PC-3 (cell line): ENCODE data around the gene ARHGAP15. TPM values are rescaled to one million over a fixed set of nuclear protein-coding genes. Genes with fewer than 3 reads are reported as not detected.

ENCODE experiments used
- ATAC-seq: fragments of 200-7000 bp; cut with Tn5 transposase; 2 replicates; pipeline ENCODE4 v1.9.1; 2020; ENCODE audit warnings: mild to moderate bottlenecking, moderate library complexity
- BruUV-seq: library from RNA; stranded (reverse); fragments of 400-500 nt; replicated peaks from 2 replicates; lab custom pipeline; 2021; lab: Mats Ljungman, UMichigan
- CTCF ChIA-PET: fragments of 300-600 bp; sonication (Branson Sonifier 250); formaldehyde crosslinking; loops from one replicate; lab custom pipeline; 2022; ENCODE audit warnings: antibody characterized with exemption; lab: Charles Lee
- POLR2A ChIA-PET: fragments of 300-600 bp; sonication (Branson Sonifier 250); formaldehyde crosslinking; loops from one replicate; lab custom pipeline; 2022; ENCODE audit warnings: antibody characterized with exemption; ENCODE audit not compliant: unreplicated experiment; lab: Charles Lee
- DNase-seq: peaks from one replicate; pipeline ENCODE4 v3.0.0-alpha.2; 2015
- H2AFZ ChIP-seq: fragments of 300-600 bp; sonication (generic); 2 replicates; pipeline ENCODE4 v1.6.0; 2016; ENCODE audit warnings: antibody characterized with exemption, low read length
- H3F3A ChIP-seq: fragments of 300-600 bp; sonication (generic); one replicate; pipeline ENCODE4 v1.6.0; 2017; ENCODE audit warnings: antibody characterized with exemption, low read length, control low read depth, mild to moderate bottlenecking; ENCODE audit not compliant: unreplicated experiment
- H3K27ac ChIP-seq: fragments of 300-600 bp; sonication (generic); 2 replicates; pipeline ENCODE4 v1.5.1; 2016; ENCODE audit warnings: mild to moderate bottlenecking, low read length
- H3K27me3 ChIP-seq: fragments of 300-600 bp; sonication (generic); 2 replicates; pipeline ENCODE4 v1.6.1; 2016; ENCODE audit warnings: low read length, mixed read lengths
- H3K36me3 ChIP-seq: fragments of 300-600 bp; sonication (generic); 2 replicates; pipeline ENCODE4 v1.6.1; 2016; ENCODE audit warnings: low read depth, mixed run types, low read length, mixed read lengths
- H3K4me1 ChIP-seq: fragments of 300-600 bp; sonication (generic); 2 replicates; pipeline ENCODE4 v1.5.1; 2016; ENCODE audit warnings: low read length; ENCODE audit not compliant: insufficient read depth
- H3K4me2 ChIP-seq: fragments of 300-600 bp; sonication (generic); 2 replicates; pipeline ENCODE4 v1.6.0; 2016; ENCODE audit warnings: low read length
- H3K4me3 ChIP-seq: fragments of 300-600 bp; sonication (generic); 2 replicates; pipeline ENCODE4 v1.5.1; 2016; ENCODE audit warnings: mild to moderate bottlenecking, low read length, mixed read lengths
- H3K79me2 ChIP-seq: fragments of 300-600 bp; sonication (generic); 2 replicates; pipeline ENCODE4 v1.6.1; 2017; ENCODE audit warnings: low read length, mixed read lengths
- H3K9ac ChIP-seq: fragments of 300-600 bp; sonication (generic); 2 replicates; pipeline ENCODE4 v1.6.0; 2016; ENCODE audit warnings: mild to moderate bottlenecking, low read length
- H3K9me2 ChIP-seq: fragments of 300-600 bp; sonication (generic); replicated peaks from 2 replicates; pipeline ENCODE4 v1.6.1; 2016; ENCODE audit warnings: mixed run types, low read length, mixed read lengths
- H3K9me3 ChIP-seq: fragments of 300-600 bp; sonication (generic); 2 replicates; pipeline ENCODE4 v1.6.1; 2016; ENCODE audit warnings: low read length, mixed read lengths
- H4K20me1 ChIP-seq: fragments of 300-600 bp; sonication (generic); 2 replicates; pipeline ENCODE4 v1.6.1; 2016; ENCODE audit warnings: low read length, mixed read lengths
- CTCF ChIP-seq: fragments of 300-600 bp; sonication (generic); conservative IDR thresholded peaks from 2 replicates; pipeline ENCODE4 v1.5.1; 2017; ENCODE audit warnings: antibody characterized with exemption, low read depth, mild to moderate bottlenecking, low read length
- EZH2 ChIP-seq: fragments of 300-600 bp; sonication (generic); IDR thresholded peaks from one replicate; pipeline ENCODE4 v1.6.1; 2017; ENCODE audit warnings: antibody characterized with exemption, mild to moderate bottlenecking, low read length; ENCODE audit not compliant: unreplicated experiment
- EZH2phosphoT487 ChIP-seq: fragments of 300-600 bp; sonication (generic); IDR thresholded peaks from 2 replicates; pipeline ENCODE4 v1.6.1; 2018; ENCODE audit warnings: mild to moderate bottlenecking, antibody characterized with exemption, low read length, borderline replicate concordance
- intact Hi-C: fragments of 100-400 bp; cut with micrococcal nuclease; formaldehyde crosslinking; loops from 2 replicates; pipeline ENCODE4 v1.9.0; 2023
- total RNA-seq: library from RNA; depleted of rRNA; stranded (reverse); fragments of >200 nt; gene quantifications from 2 replicates; pipeline ENCODE4 v1.2.3, GENCODE V29; 2014

The ARHGAP15 gene
- total RNA-seq, 1 experiment from 2014 or later, result not detected

- no peak overlapping the region for H3K4me2 ChIP-seq
- no peaks in the 10 kb centered on the region for H3K79me2 ChIP-seq
- no peaks in the 10 kb centered on the region for H3F3A ChIP-seq
- no peak overlapping the region for H3K4me3 ChIP-seq
- no peaks in the 10 kb centered on the region for H4K20me1 ChIP-seq
- H3K4me1 ChIP-seq, result no peaks in the 10 kb centered on the region
- no peaks in the 10 kb centered on the region for H3K36me3 ChIP-seq
- intact Hi-C loops, result no loop called here
- H3K27ac ChIP-seq, result no peak overlapping the region
- ATAC-seq, result no peak
- TF ChIP-seq CTCF (no peak), EZH2 (no peak), EZH2phosphoT487 (no peak)
- H3K9me3 ChIP-seq, result no peaks in the 10 kb centered on the region
- POLR2A ChIA-PET, result no interaction called here
- CTCF ChIA-PET, result no interaction called here
- H3K27me3 ChIP-seq, result no peaks in the 10 kb centered on the region
- H3K9ac ChIP-seq, result no peak overlapping the region
- no peak for DNase-seq
- no TSS peak for BruUV-seq
- no peak overlapping the region for H2AFZ ChIP-seq
- H3K9me2 ChIP-seq, result no peaks in the 10 kb centered on the region
Observed at GRCh38 chr2:143594161-143594560, 464.9 kb downstream of the ARHGAP15 start.

DNA sequence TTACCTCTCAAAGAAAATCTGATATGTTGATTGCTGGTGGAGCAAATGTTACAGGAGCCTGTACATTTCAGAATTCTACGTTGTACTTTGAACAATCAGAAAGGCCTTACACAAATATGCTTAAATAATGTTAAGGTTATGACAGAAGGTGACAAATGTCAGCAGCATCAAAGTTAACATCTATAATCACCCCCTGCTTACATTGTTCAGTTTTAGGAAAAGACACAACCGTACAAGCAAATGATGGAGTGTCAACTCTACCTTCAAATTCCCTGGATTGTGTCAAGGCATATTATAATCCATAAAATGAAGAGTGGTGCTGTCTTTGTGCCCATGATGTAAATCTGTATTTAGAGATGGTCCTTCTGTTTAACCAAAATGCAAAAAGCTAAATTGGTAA, 465.5 kb downstream of the ARHGAP15 start:
- H4K20me1 ChIP-seq, result no peaks in the 10 kb centered on the region
- no peak for TF ChIP-seq EZH2
- TF ChIP-seq CTCF, result no peak
- no peak for TF ChIP-seq EZH2phosphoT487
- no peaks in the 10 kb centered on the region for H3K4me1 ChIP-seq
- no peaks in the 10 kb centered on the region for H3K27me3 ChIP-seq
- no peaks in the 10 kb centered on the region for H3F3A ChIP-seq
- H3K9me3 ChIP-seq, result no peaks in the 10 kb centered on the region
- intact Hi-C loops, result no loop called here
- H3K4me2 ChIP-seq, result no peak overlapping the region
- H3K36me3 ChIP-seq, result no peaks in the 10 kb centered on the region
- H3K27ac ChIP-seq, result no peak overlapping the region
- DNase-seq (no peak), ATAC-seq (no peak)
- CTCF ChIA-PET, result no interaction called here
- H2AFZ ChIP-seq, result no peak overlapping the region
- H3K79me2 ChIP-seq, result no peaks in the 10 kb centered on the region
- no peak overlapping the region for H3K9ac ChIP-seq
- BruUV-seq, result no TSS peak
- H3K4me3 ChIP-seq, result no peak overlapping the region
- H3K9me2 ChIP-seq, result no peaks in the 10 kb centered on the region
- POLR2A ChIA-PET, result no interaction called here

DNA sequence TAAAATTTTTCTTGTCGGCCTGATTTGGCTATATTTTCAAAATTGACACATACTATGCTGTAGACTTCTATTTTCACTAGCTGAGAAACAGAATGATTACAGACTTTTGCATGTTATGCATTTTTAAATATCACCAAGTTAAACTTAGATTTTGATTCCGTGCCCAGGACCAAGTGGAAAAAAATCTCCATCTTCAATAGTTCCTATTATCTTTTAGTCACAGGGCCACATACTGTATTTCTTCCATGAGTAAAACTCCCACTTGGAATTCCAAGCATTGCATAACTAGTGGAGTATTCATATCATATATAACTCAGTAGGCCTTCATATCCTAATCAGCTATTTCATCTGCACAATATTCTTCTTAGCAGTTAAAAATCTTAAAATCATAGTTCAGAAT, 470.9 kb downstream of the ARHGAP15 start:
- Histone ChIP-seq H2AFZ (no peak overlapping the region), H3K79me2 (no peaks in the 10 kb centered on the region), H3K9me3 (no peaks in the 10 kb centered on the region), H3K9ac (no peak overlapping the region), H3K4me2 (no peak overlapping the region), H3K36me3 (no peaks in the 10 kb centered on the region), H4K20me1 (no peaks in the 10 kb centered on the region), H3K27me3 (no peaks in the 10 kb centered on the region), H3F3A (no peaks in the 10 kb centered on the region), H3K27ac (no peak overlapping the region), H3K9me2 (no peaks in the 10 kb centered on the region), H3K4me3 (no peak overlapping the region), H3K4me1 (no peaks in the 10 kb centered on the region)
- ATAC-seq, result no peak
- ChIA-PET CTCF (no interaction called here), POLR2A (no interaction called here)
- TF ChIP-seq EZH2phosphoT487 (no peak), CTCF (no peak), EZH2 (no peak)
- intact Hi-C loops, result no loop called here
- no TSS peak for BruUV-seq
- DNase-seq, result no peak
